ENCODE data around the gene SAPCD1.

- TF ChIP-seq SUZ12 (IDR thresholded peaks at IDR 0.05; ENCODE audit: extremely low read depth, insufficient read depth, insufficient read length) (no peak), ZNF274 (IDR thresholded peaks at IDR 0.05; ENCODE audit: low read depth, low read length) (no peak)
Measured at GRCh38 chr6:31736768-31737314, 25.6 kb upstream of the SAPCD1 start.

Data from NT2/D1 (cell line).